H54 (cell line): ENCODE measurements around the gene SMIM29.

Experiments
- DNase-seq: peaks from one replicate; pipeline ENCODE4 v3.0.0; 2011; ENCODE audit warnings: low spot score, mixed read lengths; ENCODE audit not compliant: insufficient read length
- FAIRE-seq: peaks from 3 replicates; lab custom pipeline; 2011; peaks lifted over from hg19 to GRCh38; lab: Jason Lieb, UNC
- POLR2A ChIP-seq: IDR thresholded peaks from 2 replicates; pipeline ENCODE4 v1.6.1; 2011; ENCODE audit warnings: low read depth, mild to moderate bottlenecking, low read length

Gene SMIM29

GRCh38 chr6:34248727-34249468 is at the start of gene SMIM29:
SMIM29 (minus strand) TSS chr6:34249006; CDS start chr6:34247791, 1,215 bp downstream.
- FAIRE-seq: no peak
- DNase-seq: peak; percentile 88
- peak; percentile 63 for TF ChIP-seq POLR2A

- DNase-seq (no peak), FAIRE-seq (no peak)
- no peak for TF ChIP-seq POLR2A
These were observed 46.9 kb upstream of the SMIM29 start for GRCh38 chr6:34295721-34296120.

- no peak for FAIRE-seq
These were observed 44.1 kb upstream of the SMIM29 start for GRCh38 chr6:34292954-34293353.

GRCh38 chr6:34289137-34289536 is 40.3 kb upstream of the SMIM29 start:
- TF ChIP-seq POLR2A: no peak
- DNase-seq (no peak), FAIRE-seq (no peak)

More at GRCh38 chr6:34292954-34293353, 44.1 kb upstream of the SMIM29 start:
- no peak for TF ChIP-seq POLR2A
- DNase-seq: no peak

- DNase-seq: no peak
- FAIRE-seq: no peak
- TF ChIP-seq POLR2A: no peak
These were observed 39.8 kb upstream of the SMIM29 start for GRCh38 chr6:34288581-34288980.

- DNase-seq (no peak), FAIRE-seq (no peak)
- no peak for TF ChIP-seq POLR2A
These were observed 36.8 kb upstream of the SMIM29 start for GRCh38 chr6:34285448-34286164.

GRCh38 chr6:34284563-34285447 is 36.0 kb upstream of the SMIM29 start:
- FAIRE-seq: no peak
- TF ChIP-seq POLR2A: no peak
- DNase-seq: no peak

GRCh38 chr6:34281702-34282334 is 33.0 kb upstream of the SMIM29 start:
- DNase-seq (no peak), FAIRE-seq (no peak)
- TF ChIP-seq POLR2A: no peak

- TF ChIP-seq POLR2A: no peak
- no peak for FAIRE-seq
- no peak for DNase-seq
These were observed 31.4 kb upstream of the SMIM29 start for GRCh38 chr6:34280216-34280615.

GRCh38 chr6:34278833-34279232 is 30.0 kb upstream of the SMIM29 start:
- DNase-seq: no peak
- TF ChIP-seq POLR2A: no peak
- no peak for FAIRE-seq

GRCh38 chr6:34277763-34278112 is 28.9 kb upstream of the SMIM29 start:
- FAIRE-seq: no peak
- DNase-seq: no peak

GRCh38 chr6:34276881-34277762 is 28.3 kb upstream of the SMIM29 start:
- DNase-seq (no peak), FAIRE-seq (no peak)
- no peak for TF ChIP-seq POLR2A

More at GRCh38 chr6:34277763-34278112, 28.9 kb upstream of the SMIM29 start:
- TF ChIP-seq POLR2A: no peak
